ENCODE data around the gene TAF9.
A peak's percentile ranks its signal among the peaks of the same experiment; 100 is the strongest.
"Not testable (repeated sequence)": the region's sequence is repeated elsewhere in the genome, so short reads cannot be mapped to it uniquely, and the experiment has no call there.

The TAF9 gene

DNA sequence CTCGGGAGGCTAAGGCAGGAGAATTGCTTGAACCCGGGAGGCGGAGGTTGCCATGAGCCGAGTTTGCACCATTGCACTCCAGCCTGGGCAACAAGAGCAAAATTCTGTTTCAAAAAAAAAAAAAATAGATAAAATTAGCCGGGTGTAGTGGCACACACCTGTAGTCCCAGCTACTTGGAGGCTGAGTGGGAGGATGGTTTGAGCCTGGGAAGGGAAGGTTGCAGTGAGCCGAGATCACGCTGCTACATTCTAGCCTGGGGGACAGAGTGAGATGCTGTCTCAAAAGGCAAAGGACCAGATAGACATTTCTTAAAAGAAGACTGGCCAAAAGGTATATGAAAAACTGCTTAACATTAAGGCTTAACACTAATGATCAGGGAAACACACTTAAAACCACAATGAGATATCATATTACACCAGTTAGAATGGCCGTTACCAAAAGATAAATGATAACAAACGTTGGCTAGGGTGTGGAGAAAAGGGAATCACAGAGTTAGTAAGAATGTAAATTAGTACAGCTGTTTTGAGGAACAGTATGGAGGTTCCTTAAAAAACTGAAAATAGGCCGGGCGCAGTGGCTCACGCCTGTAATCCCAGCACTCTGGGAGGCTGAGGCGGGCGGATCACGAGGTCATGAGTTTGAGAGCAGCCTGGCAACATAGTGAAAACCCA is 35.5 kb upstream of the TAF9 start:
- no peak for TF ChIP-seq CTCF (IDR thresholded peaks at IDR 0.05; ENCODE audit: low read depth, low read length)
- no peak for DNase-seq (ENCODE audit: extremely low read depth, low read depth)

DNA sequence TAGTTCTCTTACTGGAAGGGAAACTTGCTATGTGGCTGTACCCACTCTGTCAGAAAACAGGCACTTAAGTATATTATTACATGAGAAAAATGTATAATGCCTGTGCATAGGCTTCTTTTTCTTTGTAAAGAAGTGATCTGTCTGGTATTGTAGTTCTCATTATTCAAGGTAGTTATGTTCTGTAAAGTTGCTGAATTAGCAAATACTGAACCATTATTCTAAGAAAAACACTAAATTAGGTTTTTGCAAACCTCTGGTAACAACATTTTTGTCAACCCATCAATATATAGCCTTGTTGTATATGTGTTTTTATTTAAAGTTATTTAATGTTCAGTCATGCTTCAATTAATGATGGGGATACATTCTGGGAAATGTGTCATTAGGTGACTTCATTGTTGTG is 9.1 kb upstream of the TAF9 start:
- DNase-seq (ENCODE audit: extremely low read depth, low read depth): no peak
- TF ChIP-seq CTCF (IDR thresholded peaks at IDR 0.05; ENCODE audit: low read depth, low read length): no peak

DNA sequence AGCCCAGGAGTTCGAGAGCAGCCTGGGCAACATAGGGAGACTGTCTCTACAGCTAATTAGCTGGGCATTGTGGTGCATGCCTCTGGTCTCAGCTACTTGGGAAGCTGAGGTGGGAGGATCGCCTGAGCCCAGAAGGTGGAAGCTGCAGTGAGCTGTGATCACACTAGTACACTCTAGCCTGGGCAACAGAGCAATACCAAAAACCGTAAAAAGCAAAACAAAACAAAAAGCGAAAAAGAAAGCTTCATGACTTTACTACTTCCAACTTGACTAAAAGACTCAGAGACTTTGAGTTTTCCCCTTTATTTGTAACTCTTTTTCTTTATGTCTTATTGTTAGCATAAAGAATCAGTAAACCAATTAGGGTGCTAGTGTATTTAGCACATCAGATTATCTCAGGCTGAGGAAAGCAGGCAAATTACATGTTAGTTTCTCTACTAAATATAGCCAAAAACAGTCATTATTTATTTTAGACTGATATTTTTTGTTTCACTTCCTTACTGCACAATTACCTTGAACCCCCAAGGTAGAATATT is 5.7 kb upstream of the TAF9 start:
- no peak for TF ChIP-seq CTCF (IDR thresholded peaks at IDR 0.05; ENCODE audit: low read depth, low read length)
- DNase-seq (ENCODE audit: extremely low read depth, low read depth): no peak

DNA sequence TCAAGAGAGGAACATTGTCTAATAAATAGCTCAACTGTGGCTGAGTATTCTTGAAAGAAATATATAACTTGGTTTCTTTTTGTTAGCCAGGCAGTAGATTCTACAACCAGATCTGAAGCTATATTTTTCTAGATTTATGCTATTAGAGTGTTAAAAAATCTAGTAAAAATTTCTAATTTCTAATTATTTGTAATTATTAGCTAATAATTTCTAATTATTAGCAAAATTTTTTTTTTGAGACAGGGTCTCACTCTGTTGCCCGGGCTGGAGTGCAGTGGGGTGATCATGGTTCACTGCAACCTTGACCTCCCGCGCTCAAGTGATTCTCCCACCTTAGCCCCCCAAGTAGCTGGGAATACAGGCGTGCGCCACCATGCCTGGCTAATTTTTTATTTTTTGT is 3.1 kb upstream of the TAF9 start:
- TF ChIP-seq CTCF (IDR thresholded peaks at IDR 0.05; ENCODE audit: low read depth, low read length): no peak
- DNase-seq (ENCODE audit: extremely low read depth, low read depth): no peak

DNA sequence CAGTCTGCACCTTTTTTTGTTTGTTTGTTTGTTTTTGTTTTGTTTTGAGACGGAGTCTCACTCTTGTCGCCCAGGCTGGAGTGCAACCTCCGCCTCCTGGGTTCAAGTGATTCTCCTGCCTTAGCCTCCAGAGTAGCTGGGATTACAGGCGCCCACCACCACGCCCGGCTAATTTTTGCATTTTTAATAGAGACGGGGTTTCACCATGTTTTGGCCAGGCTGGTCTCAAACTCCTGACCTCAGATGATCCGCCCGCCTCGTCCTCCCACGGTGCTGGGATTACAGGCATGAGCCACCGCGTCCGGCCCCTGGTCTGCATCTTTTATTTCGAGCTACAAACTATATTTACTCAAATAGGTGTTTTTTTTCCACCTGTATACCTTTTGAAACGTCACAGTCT is 1.0 kb upstream of the TAF9 start:
- not testable (repeated sequence) for DNase-seq (ENCODE audit: extremely low read depth, low read depth)

DNA sequence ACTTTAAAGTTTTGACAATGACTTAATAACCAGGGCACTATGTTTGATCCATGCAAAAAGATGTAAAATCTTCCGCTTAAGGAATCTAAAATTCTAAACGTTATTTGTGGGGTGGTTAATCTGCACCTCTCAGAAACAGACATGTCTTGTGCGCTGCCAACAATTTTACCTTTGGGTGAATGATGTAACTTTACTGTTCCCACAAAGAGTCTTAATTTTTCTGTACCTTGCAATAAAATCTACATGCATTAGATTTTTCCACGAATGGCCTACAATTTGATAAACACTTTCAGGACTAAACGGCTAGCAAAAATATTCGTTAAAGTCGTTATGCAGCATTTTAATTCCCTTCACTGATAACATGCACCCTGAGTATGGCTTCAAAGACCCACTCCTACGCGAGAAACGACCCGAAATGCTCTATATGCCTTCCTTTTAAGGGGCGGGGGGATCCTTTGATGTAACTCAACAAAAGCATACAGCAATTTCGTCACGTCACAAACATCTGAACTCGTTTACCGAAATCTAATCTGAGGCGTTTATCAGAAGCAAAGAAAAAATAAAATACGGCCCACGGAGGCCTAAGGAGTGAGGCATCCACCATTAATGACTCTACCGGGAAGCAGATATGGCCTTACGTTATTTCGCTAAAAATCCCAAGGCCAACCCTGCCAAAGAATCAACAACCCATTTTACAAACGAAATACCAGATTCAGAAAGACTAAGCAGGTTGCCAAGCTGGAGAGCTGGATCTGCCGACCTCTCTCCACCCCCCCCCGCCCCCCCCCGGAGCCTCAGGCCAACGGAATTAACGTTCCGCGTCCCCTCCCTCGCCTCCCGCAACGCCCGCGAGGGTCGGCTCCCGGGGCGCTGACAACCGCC is 621 bp downstream of the TAF9 start:
- peak; percentile 1 for DNase-seq (ENCODE audit: extremely low read depth, low read depth)
- TF ChIP-seq CTCF (IDR thresholded peaks at IDR 0.05; ENCODE audit: low read depth, low read length): no peak

DNA sequence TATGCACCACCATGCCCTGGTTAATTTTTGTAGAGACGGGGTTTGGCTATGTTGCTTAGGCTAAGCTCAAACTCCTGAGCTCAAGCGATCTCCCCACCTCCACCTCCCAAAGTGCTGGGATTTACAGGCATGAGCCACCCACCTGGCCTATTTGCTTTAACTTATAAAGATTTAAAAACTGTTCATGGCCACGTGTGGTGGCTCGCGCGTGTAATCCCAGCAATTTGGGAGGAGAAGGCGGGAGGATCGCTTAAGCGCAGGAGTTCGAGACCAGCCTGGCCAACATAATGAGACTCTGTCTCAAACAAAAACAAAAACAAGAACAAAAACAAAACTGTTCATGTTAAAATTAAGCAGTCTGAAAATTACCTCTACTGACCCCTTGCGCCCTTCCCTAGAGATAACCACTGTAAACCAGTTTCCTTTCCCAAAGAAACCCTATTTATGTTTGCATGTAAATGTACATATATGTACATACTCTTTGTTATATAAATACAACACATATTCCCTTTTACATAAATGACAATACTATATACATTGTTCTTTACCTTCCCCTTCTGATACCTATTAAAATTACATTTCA is 1.5 kb downstream of the TAF9 start:
- no peak for DNase-seq (ENCODE audit: extremely low read depth, low read depth)
- no peak for TF ChIP-seq CTCF (IDR thresholded peaks at IDR 0.05; ENCODE audit: low read depth, low read length)

Data from AG09319 (cell line).